SK-N-SH (cell line): Measurements from ENCODE around the gene ITK. TPM values are rescaled to one million over a fixed set of nuclear protein-coding genes. Genes with fewer than 3 reads are reported as not detected.

Experiments
- CTCF ChIA-PET: fragments of 300-600, 350-600 bp; formaldehyde crosslinking; extraction: SDS; loops from one replicate; lab custom pipeline; 2021; lab: Yijun Ruan, JAX
- POLR2A ChIA-PET: fragments of 350-600 bp; sonication (Branson Sonifier 250); formaldehyde crosslinking; extraction: SDS; loops from one replicate; lab custom pipeline; 2020; ENCODE audit warnings: antibody characterized with exemption, inconsistent platforms; lab: Yijun Ruan, JAX
- DNase-seq: peaks from one replicate; pipeline ENCODE4 v3.0.0; 2012
- H2AFZ ChIP-seq: fragments of 200-600 bp; sonication (generic); 2 replicates; pipeline ENCODE4 v1.8.1; 2016; ENCODE audit warnings: antibody characterized with exemption, mild to moderate bottlenecking, low read depth
- H3F3A ChIP-seq: fragments of 200-600 bp; sonication (generic); replicated peaks from 2 replicates; pipeline ENCODE3; 2016; ENCODE audit warnings: antibody characterized with exemption, mild to moderate bottlenecking; ENCODE audit not compliant: insufficient read depth
- H3K27ac ChIP-seq, 2 experiments: fragments of 200-500 bp in 1 of 2; fragments of 200-600 bp in 1 of 2; sonication (Bioruptor generic) in 1 of 2; sonication (generic), shearing (Covaris generic) in 1 of 2; 2 replicates each; pipeline versions ENCODE4 v1.5.1 to v1.6.1; 2014 to 2016; ENCODE audit warnings: low read depth in 2 of 2, inconsistent platforms in 1 of 2, low read length in 1 of 2, mild to moderate bottlenecking in 1 of 2, mixed read lengths in 1 of 2
- H3K27me3 ChIP-seq: fragments of 200-600 bp; sonication (generic), shearing (Covaris generic); 2 replicates; pipeline ENCODE4 v1.6.1; 2016; ENCODE audit warnings: mixed run types; ENCODE audit not compliant: insufficient read depth
- H3K36me3 ChIP-seq, 2 experiments: fragments of 200-500 bp in 1 of 2; fragments of 200-600 bp in 1 of 2; sonication (Bioruptor generic) in 1 of 2; sonication (generic) in 1 of 2; replicated peaks in 1 of 2; 2 replicates each; pipeline versions ENCODE3 to v1.5.1; 2014 to 2016; ENCODE audit warnings: low read length in 1 of 2, mild to moderate bottlenecking in 1 of 2; ENCODE audit not compliant: insufficient read depth in 2 of 2, control insufficient read depth in 1 of 2
- H3K4me1 ChIP-seq, 2 experiments: fragments of 200-500 bp in 1 of 2; fragments of 200-600 bp in 1 of 2; sonication (Bioruptor generic) in 1 of 2; sonication (generic), shearing (Covaris generic) in 1 of 2; 2 replicates each; pipeline versions ENCODE4 v1.5.1 to v1.6.1; 2014 to 2016; ENCODE audit warnings: low read depth in 1 of 2, low read length in 1 of 2, mixed run types in 1 of 2; ENCODE audit not compliant: insufficient read depth in 2 of 2, control insufficient read depth in 1 of 2
- H3K4me2 ChIP-seq: fragments of 200-600 bp; sonication (generic), shearing (Covaris generic); 2 replicates; pipeline ENCODE4 v1.6.1; 2017; ENCODE audit warnings: mixed run types
- H3K4me3 ChIP-seq, 2 experiments: fragments of 200-500 bp in 1 of 2; fragments of 200-600 bp in 1 of 2; sonication (Bioruptor generic) in 1 of 2; sonication (generic), shearing (Covaris generic) in 1 of 2; 2 replicates each; pipeline versions ENCODE4 v1.5.1 to v1.8.1; 2014 to 2016; ENCODE audit warnings: low read depth in 2 of 2, inconsistent platforms in 1 of 2, low read length in 1 of 2, mild to moderate bottlenecking in 1 of 2, mixed read lengths in 1 of 2, moderate library complexity in 1 of 2
- H3K79me2 ChIP-seq: fragments of 200-600 bp; sonication (generic); 2 replicates; pipeline ENCODE4 v1.8.1; 2017; ENCODE audit warnings: mild to moderate bottlenecking; ENCODE audit not compliant: insufficient read depth
- H3K9ac ChIP-seq: fragments of 200-600 bp; sonication (generic); 2 replicates; pipeline ENCODE4 v1.6.1; 2017; ENCODE audit warnings: mixed run types
- H3K9me2 ChIP-seq: fragments of 200-600 bp; sonication (generic); 2 replicates; pipeline ENCODE4 v1.6.1; 2017; ENCODE audit warnings: mixed run types
- H3K9me3 ChIP-seq: fragments of 200-600 bp; sonication (generic); 2 replicates; pipeline ENCODE4 v1.6.1; 2017; ENCODE audit warnings: mixed run types, mild to moderate bottlenecking, moderate library complexity
- H4K20me1 ChIP-seq: fragments of 200-600 bp; sonication (generic); 2 replicates; pipeline ENCODE4 v1.6.1; 2017; ENCODE audit warnings: mild to moderate bottlenecking, mixed run types; ENCODE audit not compliant: insufficient read depth
- CTCF ChIP-seq: fragments of 200-600 bp; sonication (generic); IDR thresholded peaks from 2 replicates; pipeline ENCODE4 v1.6.1; 2017; ENCODE audit warnings: antibody characterized with exemption, mild to moderate bottlenecking, moderate library complexity
- EP300 ChIP-seq, 2 experiments: IDR thresholded peaks; 2 replicates each; pipeline versions ENCODE4 v1.4.0 to v1.6.1; 2012; ENCODE audit warnings: borderline replicate concordance in 1 of 2, low read depth in 1 of 2, low read length in 1 of 2
- EZH2phosphoT487 ChIP-seq: fragments of 200-600 bp; sonication (generic); IDR thresholded peaks from 2 replicates; pipeline ENCODE4 v1.6.1; 2017; ENCODE audit warnings: low read depth, mixed run types, mild to moderate bottlenecking, antibody characterized with exemption, moderate library complexity, borderline replicate concordance
- GATA2 ChIP-seq: sonication (generic); formaldehyde crosslinking; IDR thresholded peaks from 2 replicates; pipeline ENCODE4 v1.5.0; 2020; ENCODE audit warnings: mild to moderate bottlenecking, missing genetic modification reagents
- IRF3 ChIP-seq: fragments of 150-350 bp; IDR thresholded peaks from 2 replicates; pipeline ENCODE4 v1.6.1; 2016; ENCODE audit warnings: mild to moderate bottlenecking, low read depth, low read length
- NRF1 ChIP-seq: IDR thresholded peaks from 2 replicates; pipeline ENCODE4 v1.6.1; 2012; ENCODE audit warnings: low read depth, mild to moderate bottlenecking, low read length
- POLR2AphosphoS5 ChIP-seq: IDR thresholded peaks from 2 replicates; pipeline ENCODE4 v1.6.1; 2012; ENCODE audit warnings: low read depth, low read length
- RFX5 ChIP-seq: IDR thresholded peaks from 2 replicates; pipeline ENCODE4 v1.6.1; 2012; ENCODE audit warnings: mild to moderate bottlenecking, improper control_type of control experiment, low read length
- SIN3A ChIP-seq: IDR thresholded peaks from 2 replicates; pipeline ENCODE4 v1.6.1; 2012; ENCODE audit warnings: low read depth, mild to moderate bottlenecking, low read length, moderate library complexity, borderline replicate concordance
- SMC3 ChIP-seq: IDR thresholded peaks from 2 replicates; pipeline ENCODE4 v1.6.1; 2012; ENCODE audit warnings: low read depth, low read length, improper control_type of control experiment
- TAF1 ChIP-seq: IDR thresholded peaks from 2 replicates; pipeline ENCODE4 v1.6.1; 2012; ENCODE audit warnings: low read depth, mild to moderate bottlenecking, low read length, moderate library complexity, borderline replicate concordance
- TEAD4 ChIP-seq: IDR thresholded peaks from 2 replicates; pipeline ENCODE4 v1.4.0; 2012; ENCODE audit warnings: mild to moderate bottlenecking, borderline replicate concordance; ENCODE audit not compliant: insufficient read depth
- WGBS: methylation state at CpG from one replicate; pipeline ENCODE4 v1.1.6; 2017; ENCODE audit warnings: low lambda C conversion rate; 5-methylcytosine and 5-hydroxymethylcytosine counted together
- polyA plus RNA-seq, 3 experiments: library from polyadenylated mRNA; depleted of rRNA; stranded (reverse); fragments of >200 nt; gene quantifications; 2 replicates each; pipeline ENCODE4 v1.2.3, GENCODE V29; 2012

Gene ITK
- polyA plus RNA-seq, 1 of the 3 experiments (the other 2 are of a cell fraction), result not detected

GRCh38 chr5:157188270-157188669 lies 7.6 kb downstream of the ITK start:
- no peaks in the 10 kb centered on the region for H3K9me3 ChIP-seq
- no peaks in the 10 kb centered on the region; the same call in 1 of the 2 replicates for H3K27me3 ChIP-seq
- no peaks in the 10 kb centered on the region for H3K4me1 ChIP-seq
- no peak overlapping the region for H3K9ac ChIP-seq
- ChIA-PET CTCF (no interaction called here), POLR2A (no interaction called here)
- no peak overlapping the region for H3K27ac ChIP-seq
- no peaks in the 10 kb centered on the region for H4K20me1 ChIP-seq
- H3K36me3 ChIP-seq, result no peaks in the 10 kb centered on the region
- H3K9me2 ChIP-seq, result no peaks in the 10 kb centered on the region
- H3F3A ChIP-seq, result no peaks in the 10 kb centered on the region
- TF ChIP-seq POLR2AphosphoS5, result no peak
- no peak for TF ChIP-seq GATA2 (CRISPR knock-in tag)
- TF ChIP-seq RFX5, result no peak
- no peak for TF ChIP-seq EZH2phosphoT487
- TF ChIP-seq EP300 (IDR thresholded peaks at IDR 0.05; ENCODE audit: borderline replicate concordance in 1 of 2, low read depth in 1 of 2, low read length in 1 of 2), result no peak
- no peak for TF ChIP-seq SIN3A
- TF ChIP-seq CTCF, result no peak
- TF ChIP-seq SMC3, result no peak
- no peak for TF ChIP-seq IRF3
- no peak for TF ChIP-seq TAF1
- no peak for TF ChIP-seq NRF1
- DNase-seq, result no peak
- H3K79me2 ChIP-seq, result no peaks in the 10 kb centered on the region
- H2AFZ ChIP-seq, result no peak overlapping the region
- no peak overlapping the region for H3K4me2 ChIP-seq
- no peak overlapping the region for H3K4me3 ChIP-seq

- ChIA-PET CTCF (no interaction called here), POLR2A (no interaction called here)
- no peaks in the 10 kb centered on the region; the same call in 1 of the 2 replicates for H3K27me3 ChIP-seq
- H2AFZ ChIP-seq, result no peak overlapping the region
- DNase-seq, result no peak
- WGBS, result 47% methylated on average over 7 of the region's 7 CpGs
- no peaks in the 10 kb centered on the region for H3K9me3 ChIP-seq
- TF ChIP-seq CTCF (no peak), TEAD4 (no peak)
- no peaks in the 10 kb centered on the region for H3K9me2 ChIP-seq
- no peak overlapping the region for H3K9ac ChIP-seq
- H4K20me1 ChIP-seq, result no peaks in the 10 kb centered on the region
- H3K27ac ChIP-seq, result no peak overlapping the region
- no peaks in the 10 kb centered on the region for H3K4me1 ChIP-seq
- no peak overlapping the region for H3K4me2 ChIP-seq
- no peak overlapping the region for H3K4me3 ChIP-seq
- H3K36me3 ChIP-seq, result no peaks in the 10 kb centered on the region
- no peaks in the 10 kb centered on the region for H3F3A ChIP-seq
- no peaks in the 10 kb centered on the region for H3K79me2 ChIP-seq
Measured at GRCh38 chr5:157189223-157189622, 8.6 kb downstream of the ITK start.
